ENCODE measurements around the gene TAF3.

DNA sequence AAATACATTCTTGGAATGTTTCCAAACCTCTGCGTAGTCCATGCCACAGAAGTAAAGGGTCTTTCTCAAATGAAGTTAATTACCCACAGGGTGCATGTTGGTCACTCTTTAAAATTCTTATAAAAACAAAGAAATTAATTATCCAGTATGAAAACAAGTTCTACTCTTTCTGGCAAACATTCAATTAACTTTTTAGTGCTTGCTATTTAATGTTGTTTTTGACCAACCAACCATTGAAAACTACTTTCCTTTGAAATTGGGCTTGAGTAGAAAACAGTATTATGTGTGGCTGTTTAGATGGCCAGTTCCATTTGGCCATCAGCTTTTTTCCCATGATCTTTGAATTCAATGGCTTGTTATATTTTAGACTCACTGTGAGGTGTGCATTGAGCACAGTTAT, 83.0 kb downstream of the TAF3 start:
- TF ChIP-seq, protein P1, sequence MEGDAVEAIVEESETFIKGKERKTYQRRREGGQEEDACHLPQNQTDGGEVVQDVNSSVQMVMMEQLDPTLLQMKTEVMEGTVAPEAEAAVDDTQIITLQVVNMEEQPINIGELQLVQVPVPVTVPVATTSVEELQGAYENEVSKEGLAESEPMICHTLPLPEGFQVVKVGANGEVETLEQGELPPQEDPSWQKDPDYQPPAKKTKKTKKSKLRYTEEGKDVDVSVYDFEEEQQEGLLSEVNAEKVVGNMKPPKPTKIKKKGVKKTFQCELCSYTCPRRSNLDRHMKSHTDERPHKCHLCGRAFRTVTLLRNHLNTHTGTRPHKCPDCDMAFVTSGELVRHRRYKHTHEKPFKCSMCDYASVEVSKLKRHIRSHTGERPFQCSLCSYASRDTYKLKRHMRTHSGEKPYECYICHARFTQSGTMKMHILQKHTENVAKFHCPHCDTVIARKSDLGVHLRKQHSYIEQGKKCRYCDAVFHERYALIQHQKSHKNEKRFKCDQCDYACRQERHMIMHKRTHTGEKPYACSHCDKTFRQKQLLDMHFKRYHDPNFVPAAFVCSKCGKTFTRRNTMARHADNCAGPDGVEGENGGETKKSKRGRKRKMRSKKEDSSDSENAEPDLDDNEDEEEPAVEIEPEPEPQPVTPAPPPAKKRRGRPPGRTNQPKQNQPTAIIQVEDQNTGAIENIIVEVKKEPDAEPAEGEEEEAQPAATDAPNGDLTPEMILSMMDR (optimal IDR thresholded peaks at IDR 0.05 in 1 of 3, IDR thresholded peaks at IDR 0.05 in 1 of 3, conservative IDR thresholded peaks at IDR 0.05 in 1 of 3; ENCODE audit: extremely low read depth in 1 of 3, insufficient read depth in 2 of 3, low read length in 3 of 3), result no peak
- TF ChIP-seq EZH2 (IDR thresholded peaks at IDR 0.05; ENCODE audit: low read length), result no peak

All from keratinocyte (primary cell).